ENCODE data around the gene L1CAM.

The L1CAM gene

GRCh38 chrX:153869473-153870287 lies 16.3 kb downstream of the L1CAM start:
- TF ChIP-seq CTCF (IDR thresholded peaks at IDR 0.05; ENCODE audit: borderline replicate concordance, control extremely low read depth, extremely low read depth, insufficient read depth, missing control alignments): no peak
- in situ Hi-C loops (cut with MboI; ENCODE audit: low sequenced_read_pairs, unreplicated experiment): no loop called here
- no peak for DNase-seq (ENCODE audit: low spot score)

- in situ Hi-C loops (cut with MboI; ENCODE audit: low sequenced_read_pairs, unreplicated experiment): no loop called here
- DNase-seq (ENCODE audit: low spot score): no peak
- no peak for TF ChIP-seq CTCF (IDR thresholded peaks at IDR 0.05; ENCODE audit: borderline replicate concordance, control extremely low read depth, extremely low read depth, insufficient read depth, missing control alignments)
Measured at GRCh38 chrX:153868576-153869472, 17.1 kb downstream of the L1CAM start.

- in situ Hi-C loops (cut with MboI; ENCODE audit: low sequenced_read_pairs, unreplicated experiment): no loop called here
- TF ChIP-seq CTCF (IDR thresholded peaks at IDR 0.05; ENCODE audit: borderline replicate concordance, control extremely low read depth, extremely low read depth, insufficient read depth, missing control alignments): no peak
- no peak for DNase-seq (ENCODE audit: low spot score)
Measured at GRCh38 chrX:153867671-153868070, 18.3 kb downstream of the L1CAM start.

GRCh38 chrX:153867139-153867538 lies 18.8 kb downstream of the L1CAM start:
- in situ Hi-C loops (cut with MboI; ENCODE audit: low sequenced_read_pairs, unreplicated experiment): no loop called here
- no peak for TF ChIP-seq CTCF (IDR thresholded peaks at IDR 0.05; ENCODE audit: borderline replicate concordance, control extremely low read depth, extremely low read depth, insufficient read depth, missing control alignments)
- no peak for DNase-seq (ENCODE audit: low spot score)

GRCh38 chrX:153866302-153867019 lies 19.5 kb downstream of the L1CAM start:
- DNase-seq (ENCODE audit: low spot score): no peak
- TF ChIP-seq CTCF (IDR thresholded peaks at IDR 0.05; ENCODE audit: borderline replicate concordance, control extremely low read depth, extremely low read depth, insufficient read depth, missing control alignments): no peak
- in situ Hi-C loops (cut with MboI; ENCODE audit: low sequenced_read_pairs, unreplicated experiment): no loop called here

- no peak for DNase-seq (ENCODE audit: low spot score)
- TF ChIP-seq CTCF (IDR thresholded peaks at IDR 0.05; ENCODE audit: borderline replicate concordance, control extremely low read depth, extremely low read depth, insufficient read depth, missing control alignments): no peak
Measured at GRCh38 chrX:153865685-153866084, 20.3 kb downstream of the L1CAM start.

More at GRCh38 chrX:153865685-153866084, 20.3 kb downstream of the L1CAM start:
- in situ Hi-C loops (cut with MboI; ENCODE audit: low sequenced_read_pairs, unreplicated experiment): no loop called here
